Kidney (tissue), 14 donors: ENCODE measurements around the gene SUGCT. TPM values are rescaled to one million over a fixed set of nuclear protein-coding genes. Genes with fewer than 3 reads are reported as not detected.

Experiments used
- DNase-seq, 5 donors: peaks; one replicate each; pipeline ENCODE4 v3.0.0-alpha.2; 2013 to 2020
- FAIRE-seq: peaks from 2 replicates; lab custom pipeline; 2012; peaks lifted over from hg19 to GRCh38; lab: Jason Lieb, UNC
- H3K27ac ChIP-seq, 2 donors: one replicate each; pipeline ENCODE4 v1.7.0; 2013; ENCODE audit warnings: low read depth in 2 of 2, low read length in 2 of 2, inconsistent platforms in 1 of 2
- H3K27me3 ChIP-seq: one replicate; pipeline ENCODE4 v1.7.1; 2013; ENCODE audit warnings: low read length, inconsistent platforms; ENCODE audit not compliant: control insufficient read depth, insufficient read depth
- H3K36me3 ChIP-seq, 3 donors: one replicate each; pipeline versions ENCODE4 v1.7.0 to v1.7.1; 2013; ENCODE audit warnings: low read length in 3 of 3, control low read depth in 1 of 3, inconsistent platforms in 1 of 3; ENCODE audit not compliant: insufficient read depth in 3 of 3, control insufficient read depth in 2 of 3
- H3K4me1 ChIP-seq, 3 donors: one replicate each; pipeline versions ENCODE4 v1.7.0 to v1.7.1; 2013; ENCODE audit warnings: low read length in 3 of 3, inconsistent platforms in 1 of 3, low read depth in 1 of 3; ENCODE audit not compliant: control insufficient read depth in 2 of 3, insufficient read depth in 2 of 3
- H3K4me3 ChIP-seq, 3 donors: one replicate each; pipeline versions ENCODE4 v1.7.0 to v1.8.1; 2013; ENCODE audit warnings: low read length in 3 of 3, control low read depth in 1 of 3, inconsistent platforms in 1 of 3
- H3K9ac ChIP-seq, 3 donors: one replicate each; pipeline versions ENCODE4 v1.7.0 to v1.7.1; 2013; ENCODE audit warnings: low read length in 3 of 3, control low read depth in 1 of 3, inconsistent platforms in 1 of 3
- H3K9me3 ChIP-seq, 3 donors: one replicate each; pipeline versions ENCODE4 v1.7.0 to v1.7.1; 2013; ENCODE audit warnings: low read length in 3 of 3, control low read depth in 1 of 3, inconsistent platforms in 1 of 3; ENCODE audit not compliant: control insufficient read depth in 2 of 3, insufficient read depth in 1 of 3
- intact Hi-C: fragments of 100-400 bp; cut with DNase I; formaldehyde crosslinking; loops from one replicate; pipeline ENCODE4 v1.11.1; 2022
- polyA plus RNA-seq: library from polyadenylated mRNA; stranded (reverse); fragments of 350-450 nt; fragmentation: Illumina TruSeq; extraction: RNeasy Lipid Tissue Mini Kit (QIAGEN cat#74804); gene quantifications from one replicate; pipeline ENCODE4 v1.2.3, GENCODE V29; 2014; ENCODE audit warnings: low read depth, low replicate concordance; ENCODE audit not compliant: insufficient read depth
- total RNA-seq: library from RNA; stranded (reverse); fragmentation: NEBNext Ultra II Directional; extraction: Animal tissue kit (Norgen Biotek cat#: 25700); gene quantifications from one replicate; pipeline ENCODE4 v1.2.1, GENCODE V29; 2021
- TF ChIP-seq, protein P1 (sequence below): IDR thresholded peaks from 3 replicates; pipeline ENCODE4 v1.5.1; 2012; ENCODE audit warnings: mild to moderate bottlenecking, moderate library complexity, borderline replicate concordance; ENCODE audit not compliant: insufficient read depth; ENCODE audit errors: extremely low read depth
- donor health status: control.
- donor health status: control.
- donor health status: control.
- donor health status: control.
- donor health status: control.
- donor health status: DM: yes; HTN: yes; CAD: no.
- donor health status: Normal renal cell carcinoma (clear cell type).

SUGCT gene
- total and polyA plus RNA-seq, 2 donors from 2014 or later: 7.6 to 45.1 TPM

DNA sequence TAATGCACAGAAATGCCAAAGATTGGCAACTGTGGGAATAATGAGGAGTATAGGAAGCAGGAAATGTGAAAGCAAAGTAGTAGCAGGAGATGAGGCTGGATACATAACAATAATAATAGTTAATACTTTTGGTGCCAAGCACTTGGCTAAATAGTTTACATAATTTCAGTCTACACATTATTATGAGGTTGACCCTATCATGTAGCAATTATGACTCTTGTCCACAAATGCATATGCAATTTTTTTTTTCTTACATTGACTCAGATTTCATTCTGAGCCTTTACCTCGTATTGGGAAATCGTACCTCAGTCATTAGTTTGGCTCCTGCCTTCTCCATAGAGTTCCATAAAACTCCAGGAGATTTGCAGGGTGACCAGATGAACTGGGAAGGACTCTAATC, 219.9 kb downstream of the SUGCT start:
- FAIRE-seq: no peak
- no peaks in the 10 kb centered on the region for H3K36me3 ChIP-seq
- H3K4me3 ChIP-seq: no peak overlapping the region
- TF ChIP-seq, protein P1, sequence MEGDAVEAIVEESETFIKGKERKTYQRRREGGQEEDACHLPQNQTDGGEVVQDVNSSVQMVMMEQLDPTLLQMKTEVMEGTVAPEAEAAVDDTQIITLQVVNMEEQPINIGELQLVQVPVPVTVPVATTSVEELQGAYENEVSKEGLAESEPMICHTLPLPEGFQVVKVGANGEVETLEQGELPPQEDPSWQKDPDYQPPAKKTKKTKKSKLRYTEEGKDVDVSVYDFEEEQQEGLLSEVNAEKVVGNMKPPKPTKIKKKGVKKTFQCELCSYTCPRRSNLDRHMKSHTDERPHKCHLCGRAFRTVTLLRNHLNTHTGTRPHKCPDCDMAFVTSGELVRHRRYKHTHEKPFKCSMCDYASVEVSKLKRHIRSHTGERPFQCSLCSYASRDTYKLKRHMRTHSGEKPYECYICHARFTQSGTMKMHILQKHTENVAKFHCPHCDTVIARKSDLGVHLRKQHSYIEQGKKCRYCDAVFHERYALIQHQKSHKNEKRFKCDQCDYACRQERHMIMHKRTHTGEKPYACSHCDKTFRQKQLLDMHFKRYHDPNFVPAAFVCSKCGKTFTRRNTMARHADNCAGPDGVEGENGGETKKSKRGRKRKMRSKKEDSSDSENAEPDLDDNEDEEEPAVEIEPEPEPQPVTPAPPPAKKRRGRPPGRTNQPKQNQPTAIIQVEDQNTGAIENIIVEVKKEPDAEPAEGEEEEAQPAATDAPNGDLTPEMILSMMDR: no peak
- no peaks in the 10 kb centered on the region for H3K9me3 ChIP-seq
- intact Hi-C loops: no loop called here
- DNase-seq: no peak
- H3K9ac ChIP-seq: no peak overlapping the region
- H3K27ac ChIP-seq: no peak overlapping the region
- H3K27me3 ChIP-seq: no peaks in the 10 kb centered on the region
- H3K4me1 ChIP-seq: no peaks in the 10 kb centered on the region

DNA sequence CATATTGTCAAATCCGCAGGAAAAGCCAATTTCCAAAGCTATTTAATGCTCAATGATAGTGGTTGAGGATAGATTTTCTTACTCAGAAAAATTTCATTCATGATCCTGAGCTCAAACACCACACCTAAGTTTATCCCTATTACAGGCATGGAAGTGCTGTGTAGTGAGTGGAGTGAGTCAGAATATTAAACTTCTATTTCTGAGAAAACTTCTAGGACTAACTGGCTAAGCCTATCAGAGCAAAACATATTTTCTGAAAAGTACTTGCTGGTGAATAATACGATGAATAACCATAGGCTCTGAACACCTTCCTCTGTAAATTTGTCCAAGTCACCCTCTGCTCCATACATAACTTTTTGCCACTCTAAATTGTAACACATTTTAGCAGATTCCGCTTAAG, 221.5 kb downstream of the SUGCT start:
- H3K36me3 ChIP-seq: no peaks in the 10 kb centered on the region
- FAIRE-seq: no peak
- H3K9ac ChIP-seq: no peak overlapping the region
- TF ChIP-seq, protein P1: no peak
- no peaks in the 10 kb centered on the region for H3K27me3 ChIP-seq
- H3K4me1 ChIP-seq: no peaks in the 10 kb centered on the region
- H3K9me3 ChIP-seq: no peaks in the 10 kb centered on the region
- no peak overlapping the region for H3K27ac ChIP-seq
- H3K4me3 ChIP-seq: no peak overlapping the region
- intact Hi-C loops: no loop called here
- DNase-seq: no peak

DNA sequence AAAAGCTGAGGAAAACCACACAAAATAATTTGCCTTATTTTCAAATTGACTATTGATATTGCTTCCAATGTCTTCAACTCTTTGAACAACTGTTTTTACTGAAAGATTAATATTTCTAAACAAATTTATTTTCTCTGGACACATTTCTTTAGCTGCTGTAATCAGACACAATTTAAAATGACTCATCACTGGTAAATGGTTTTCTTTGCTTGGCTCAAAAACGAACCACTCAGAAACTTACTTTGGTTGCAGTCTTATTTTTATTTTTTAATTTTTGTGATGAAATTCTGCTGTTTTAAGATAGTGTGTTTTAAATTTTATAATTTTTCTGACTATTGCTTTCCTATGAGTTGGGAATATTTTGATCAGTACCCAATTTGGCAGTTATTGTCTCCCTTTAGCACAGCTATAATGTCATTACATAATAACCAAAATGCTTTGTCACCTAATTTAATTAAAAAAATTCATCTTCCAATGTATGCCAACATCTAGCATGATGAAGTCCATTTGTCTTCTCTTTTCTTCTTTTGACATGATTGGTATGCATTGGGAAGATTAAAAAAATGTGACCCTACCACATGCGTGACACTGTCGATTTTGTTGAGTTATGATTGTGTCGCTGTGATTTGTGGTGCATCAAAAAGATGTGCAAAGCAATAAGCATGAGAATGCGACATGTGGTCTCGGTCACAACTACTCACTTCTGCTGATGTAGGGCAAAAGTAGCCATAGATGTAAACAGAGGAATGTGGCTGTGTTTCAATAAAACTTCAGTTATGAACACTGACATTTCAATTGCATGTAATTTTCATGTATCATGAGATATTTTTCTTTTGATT, 222.3 kb downstream of the SUGCT start:
- H3K4me3 ChIP-seq: no peak overlapping the region
- H3K9me3 ChIP-seq: no peaks in the 10 kb centered on the region
- no peak overlapping the region for H3K27ac ChIP-seq
- H3K27me3 ChIP-seq: no peaks in the 10 kb centered on the region
- H3K4me1 ChIP-seq: no peaks in the 10 kb centered on the region
- intact Hi-C loops: no loop called here
- no peak overlapping the region for H3K9ac ChIP-seq
- H3K36me3 ChIP-seq: no peaks in the 10 kb centered on the region
- DNase-seq (no peak), FAIRE-seq (no peak)
- TF ChIP-seq, protein P1: no peak
